K562 (cell line): Measurements from ENCODE around the gene NAP1L4. TPM values are rescaled to one million over a fixed set of nuclear protein-coding genes. Genes with fewer than 3 reads are reported as not detected.
A peak's percentile ranks its signal among the peaks of the same experiment; 100 is the strongest.

Source experiments
- ARID2 ChIP-seq: fragments of 450-650 bp; IDR thresholded peaks from 2 replicates; pipeline ENCODE4 v1.6.1; 2017; ENCODE audit warnings: antibody characterized with exemption, mild to moderate bottlenecking
- PML ChIP-seq: IDR thresholded peaks from 2 replicates; pipeline ENCODE4 v1.6.1; 2012; ENCODE audit warnings: low read length, inconsistent platforms
- POLR2AphosphoS2 ChIP-seq: IDR thresholded peaks from 2 replicates; pipeline ENCODE4 v1.6.1; 2012; ENCODE audit warnings: low read length, improper control_type of control experiment
- PRPF4 ChIP-seq: fragments of 200-400 bp; formaldehyde crosslinking; IDR thresholded peaks from one replicate; pipeline ENCODE4 v1.6.1; 2017; ENCODE audit warnings: low read length, low read depth, mild to moderate bottlenecking; ENCODE audit not compliant: insufficient read depth, poor library complexity, severe bottlenecking
- RBM14 ChIP-seq: fragments of 200-400 bp; formaldehyde crosslinking; IDR thresholded peaks from 2 replicates; pipeline ENCODE4 v1.6.1; 2018; ENCODE audit warnings: low read depth, mild to moderate bottlenecking, low read length, moderate library complexity, borderline replicate concordance; ENCODE audit not compliant: insufficient read depth
- RBM25 ChIP-seq: fragments of 200-400 bp; formaldehyde crosslinking; IDR thresholded peaks from 2 replicates; pipeline ENCODE4 v1.6.1; 2018; ENCODE audit warnings: low read length, low read depth, moderate library complexity; ENCODE audit not compliant: severe bottlenecking
- SIN3B ChIP-seq: fragments of 450-650 bp; IDR thresholded peaks from 2 replicates; pipeline ENCODE4 v1.6.1; 2017; ENCODE audit warnings: low read depth, mild to moderate bottlenecking, moderate library complexity
- SLC30A9 ChIP-seq: fragments of 250-450 bp; sonication (Bioruptor Pico); IDR thresholded peaks from 2 replicates; pipeline ENCODE4 v1.8.0; 2022; ENCODE audit warnings: mild to moderate bottlenecking, moderate library complexity
- ZNF3 ChIP-seq: fragments of 250-450 bp; sonication (Bioruptor Pico); IDR thresholded peaks from 2 replicates; pipeline ENCODE4 v1.5.0; 2021; ENCODE audit warnings: mild to moderate bottlenecking, moderate library complexity
- ZNF76 ChIP-seq: fragments of 250-450 bp; sonication (Bioruptor Pico); IDR thresholded peaks from 2 replicates; pipeline ENCODE4 v1.4.0; 2020; ENCODE audit warnings: mild to moderate bottlenecking, moderate library complexity, borderline replicate concordance
- polyA plus RNA-seq, 8 experiments: library from polyadenylated mRNA; depleted of rRNA in 4 of 8; stranded (reverse) in 5 of 8; unstranded in 3 of 8; fragments of >200 nt; fragmentation: Nextera tagmentation in 2 of 8; fragmentation: Illumina TruSeq in 1 of 8; extraction: Ambion mirVana in 2 of 8; extraction: Trizol in 1 of 8; gene quantifications; 2 replicates each; pipeline versions ENCODE4 v1.2.1 to v1.2.3, GENCODE V29; 2011 to 2014; ENCODE audit warnings: inconsistent platforms in 1 of 8, missing spikeins in 1 of 8
- total RNA-seq, 7 experiments: library from RNA; depleted of rRNA in 6 of 7; stranded (reverse); fragments of >200 nt in 6 of 7; fragmentation: Illumina TruSeq in 2 of 7; extraction: Trizol in 2 of 7; gene quantifications; 2 replicates each; pipeline versions ENCODE4 v1.2.1 to v1.2.3, GENCODE V29; 2011 to 2021; ENCODE audit warnings: low replicate concordance in 1 of 7
- TF ChIP-seq, protein P1 (sequence below): sonication (generic); formaldehyde crosslinking; IDR thresholded peaks from 2 replicates; pipeline ENCODE4 v1.9.0; 2022; ENCODE audit warnings: mild to moderate bottlenecking, missing genetic modification reagents
- TF ChIP-seq, protein P2 (sequence below): fragments of 450-650 bp; IDR thresholded peaks from 2 replicates; pipeline ENCODE4 v1.6.1; 2016

Gene NAP1L4
- total and polyA plus RNA-seq, 9 of the 15 experiments (the other 6 are each of a cell fraction or from before 2014, with no cell fraction given) = 34.1 to 237 (median 179) TPM

DNA sequence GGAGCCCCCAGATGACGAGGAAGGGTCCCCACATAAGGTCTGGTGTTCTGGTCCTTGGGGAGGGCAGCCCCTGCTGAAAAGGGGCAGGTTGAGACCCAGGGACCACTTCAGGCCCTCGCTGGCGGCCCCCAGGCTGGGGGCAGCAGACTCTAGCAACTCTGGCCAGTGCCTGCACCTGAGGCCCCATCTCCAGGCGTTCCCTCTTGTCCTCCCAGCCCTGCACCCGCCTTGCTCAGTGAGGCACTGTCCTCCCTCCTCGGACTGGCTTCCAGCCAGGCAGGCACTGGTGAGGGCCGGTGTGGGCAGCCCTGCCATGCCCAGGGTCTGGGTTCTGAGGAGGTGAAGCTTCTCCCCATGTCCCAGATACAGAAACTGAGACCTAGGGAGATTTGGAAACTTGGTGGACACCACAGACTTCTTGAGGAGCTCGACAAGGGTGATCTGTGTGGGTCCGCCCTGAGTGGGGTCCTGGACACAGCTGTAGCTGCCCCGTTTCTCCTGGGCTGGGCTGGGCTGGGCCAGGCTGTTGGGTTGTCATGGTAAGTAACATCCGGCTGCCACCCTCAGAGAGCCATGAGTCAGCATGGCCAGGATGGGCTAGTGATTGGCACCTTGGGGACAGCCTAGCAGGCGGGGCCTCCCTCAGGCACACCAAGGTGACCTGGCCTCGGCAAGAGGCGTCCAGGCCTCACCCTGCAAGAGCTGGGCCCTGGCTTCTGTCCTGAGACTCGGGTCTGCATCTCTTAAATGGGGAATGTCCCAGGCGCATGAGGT is 51.8 kb downstream of the NAP1L4 start (continued):
- TF ChIP-seq RBM14 (no peak), SIN3B (no peak), PML (no peak), SLC30A9 (CRISPR knock-in tag) (no peak), POLR2AphosphoS2 (no peak; the same call in 1 of the 2 replicates), PRPF4 (no peak), ARID2 (no peak), ZNF3 (no peak), ZNF76 (CRISPR knock-in tag) (no peak), RBM25 (no peak)
- TF ChIP-seq, protein P1, sequence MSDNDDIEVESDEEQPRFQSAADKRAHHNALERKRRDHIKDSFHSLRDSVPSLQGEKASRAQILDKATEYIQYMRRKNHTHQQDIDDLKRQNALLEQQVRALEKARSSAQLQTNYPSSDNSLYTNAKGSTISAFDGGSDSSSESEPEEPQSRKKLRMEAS (CRISPR knock-in tag) = no peak
- TF ChIP-seq, protein P2, sequence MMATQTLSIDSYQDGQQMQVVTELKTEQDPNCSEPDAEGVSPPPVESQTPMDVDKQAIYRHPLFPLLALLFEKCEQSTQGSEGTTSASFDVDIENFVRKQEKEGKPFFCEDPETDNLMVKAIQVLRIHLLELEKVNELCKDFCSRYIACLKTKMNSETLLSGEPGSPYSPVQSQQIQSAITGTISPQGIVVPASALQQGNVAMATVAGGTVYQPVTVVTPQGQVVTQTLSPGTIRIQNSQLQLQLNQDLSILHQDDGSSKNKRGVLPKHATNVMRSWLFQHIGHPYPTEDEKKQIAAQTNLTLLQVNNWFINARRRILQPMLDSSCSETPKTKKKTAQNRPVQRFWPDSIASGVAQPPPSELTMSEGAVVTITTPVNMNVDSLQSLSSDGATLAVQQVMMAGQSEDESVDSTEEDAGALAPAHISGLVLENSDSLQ = 0 out of 2 replicates have a peak, but pooled peaks have one; percentile 17
- TF ChIP-seq, all 486 proteins: peak for 6
